Colon (tissue), 2 donors: ENCODE results near the gene EPS8L2.

Experiments used
- FAIRE-seq: peaks from 2 replicates; lab custom pipeline; 2012; peaks lifted over from hg19 to GRCh38; lab: Jason Lieb, UNC
- donor health status: control.
- donor health status: control.

EPS8L2 gene

DNA sequence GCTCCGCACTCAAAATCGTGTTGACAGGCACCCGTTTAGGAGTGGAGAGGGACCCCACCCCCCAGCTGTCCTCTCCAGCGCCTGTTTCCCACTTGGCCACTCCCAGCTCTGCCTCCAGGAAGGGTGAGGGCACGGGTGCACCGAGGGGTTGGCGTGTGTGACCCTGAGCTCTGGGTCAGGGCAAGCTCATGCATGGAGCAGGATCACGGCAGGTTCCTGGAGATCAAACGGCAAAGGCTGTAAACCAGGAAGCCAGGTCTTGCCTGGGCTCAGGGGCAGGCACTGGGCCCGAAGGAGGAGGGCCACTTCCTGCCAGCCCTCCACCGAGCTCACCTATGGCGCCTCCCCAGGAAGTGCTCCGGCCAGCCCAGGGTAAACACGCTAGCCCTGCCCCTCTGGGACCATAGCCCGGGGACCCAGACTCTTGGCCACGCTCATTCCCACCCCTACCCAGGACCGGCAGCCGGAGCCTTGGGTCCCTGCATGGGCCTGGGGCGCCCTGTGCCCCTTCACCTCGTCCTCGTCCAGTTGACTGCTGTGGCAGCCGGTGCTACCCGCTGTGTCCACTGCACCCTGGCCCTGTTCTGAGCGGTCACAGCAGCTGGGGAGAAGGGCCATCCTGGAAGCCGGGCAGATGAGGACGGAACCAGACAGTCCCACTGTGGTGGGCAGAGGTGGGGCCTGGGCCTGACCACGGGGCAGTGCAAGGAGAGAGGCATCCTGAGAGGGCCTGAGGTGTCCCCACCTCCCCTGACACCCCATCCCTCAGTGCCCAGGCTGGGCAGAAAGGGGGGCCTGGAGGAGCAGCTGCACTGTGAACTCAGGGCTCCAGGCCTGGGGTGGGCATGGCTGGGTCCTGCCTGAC is 1.0 kb upstream of the EPS8L2 start:
- FAIRE-seq, result no peak

DNA sequence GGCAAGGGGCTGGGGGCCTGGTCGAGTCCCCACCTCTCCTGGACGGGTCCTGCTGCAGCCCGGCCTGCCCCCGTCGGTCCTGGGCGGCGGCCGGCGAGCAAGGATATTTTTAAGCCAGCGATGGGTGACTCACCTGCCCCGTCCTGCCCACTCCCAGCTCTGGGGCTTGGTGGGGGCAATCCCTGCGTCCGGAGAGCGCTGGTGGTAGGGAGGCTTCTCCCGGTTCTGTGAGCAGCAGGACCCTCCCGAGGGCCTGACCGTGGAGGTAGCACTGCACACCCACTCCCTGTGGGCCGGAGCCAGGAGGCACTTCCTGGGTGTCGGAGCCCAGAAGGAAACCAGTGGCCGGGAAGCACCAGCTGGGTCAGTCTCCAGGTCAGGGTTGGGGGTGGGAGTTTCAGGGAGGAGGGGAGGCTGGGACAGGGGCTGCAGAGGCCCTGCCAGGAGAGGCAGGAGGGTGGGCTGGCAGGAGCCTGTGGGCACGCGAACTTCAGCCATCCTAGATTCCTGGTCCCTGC is 467 bp downstream of the EPS8L2 start:
- FAIRE-seq, result no peak

DNA sequence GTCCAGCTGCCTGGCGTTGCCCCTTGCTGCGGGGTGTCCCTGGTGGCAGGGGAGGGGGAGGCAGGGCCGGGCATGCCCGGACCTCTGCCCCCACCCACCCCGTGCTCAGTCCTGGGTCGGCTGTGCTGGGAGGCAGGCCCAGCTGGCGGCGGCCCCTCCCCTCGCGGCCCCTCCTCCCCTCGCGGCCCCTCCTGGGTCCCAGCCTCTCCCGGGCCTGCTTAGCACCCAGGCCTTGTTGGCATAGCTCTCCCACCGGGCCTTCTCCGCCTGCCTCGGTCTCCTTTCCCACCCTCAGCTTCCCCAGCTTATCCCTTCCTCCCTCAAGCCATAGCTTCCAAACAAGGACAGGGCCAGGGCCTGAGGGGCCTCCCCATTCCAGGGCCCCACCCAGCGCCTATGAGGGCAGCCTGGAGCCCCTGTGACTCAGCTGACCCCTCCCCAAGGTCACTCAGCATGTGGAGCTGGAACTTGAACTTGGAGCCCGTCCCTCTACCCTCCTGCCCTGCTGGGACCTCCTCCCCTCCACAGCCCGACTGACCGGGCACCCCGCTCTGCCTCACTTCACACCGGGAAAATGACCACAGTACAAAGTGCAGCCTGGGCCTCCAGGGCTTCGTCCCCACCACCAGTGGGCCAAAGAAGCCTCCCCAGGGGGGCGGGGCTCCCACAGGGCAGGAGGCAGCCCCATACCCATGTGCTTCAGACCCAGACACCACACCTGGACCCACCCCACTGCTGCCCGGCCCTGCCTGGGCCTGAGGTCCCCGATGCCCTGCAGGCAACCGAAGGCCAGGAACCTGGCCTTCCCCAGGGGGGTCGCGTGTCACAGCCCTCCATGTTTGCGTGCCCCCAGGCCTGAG is 1.2 kb downstream of the EPS8L2 start:
- FAIRE-seq, result no peak

DNA sequence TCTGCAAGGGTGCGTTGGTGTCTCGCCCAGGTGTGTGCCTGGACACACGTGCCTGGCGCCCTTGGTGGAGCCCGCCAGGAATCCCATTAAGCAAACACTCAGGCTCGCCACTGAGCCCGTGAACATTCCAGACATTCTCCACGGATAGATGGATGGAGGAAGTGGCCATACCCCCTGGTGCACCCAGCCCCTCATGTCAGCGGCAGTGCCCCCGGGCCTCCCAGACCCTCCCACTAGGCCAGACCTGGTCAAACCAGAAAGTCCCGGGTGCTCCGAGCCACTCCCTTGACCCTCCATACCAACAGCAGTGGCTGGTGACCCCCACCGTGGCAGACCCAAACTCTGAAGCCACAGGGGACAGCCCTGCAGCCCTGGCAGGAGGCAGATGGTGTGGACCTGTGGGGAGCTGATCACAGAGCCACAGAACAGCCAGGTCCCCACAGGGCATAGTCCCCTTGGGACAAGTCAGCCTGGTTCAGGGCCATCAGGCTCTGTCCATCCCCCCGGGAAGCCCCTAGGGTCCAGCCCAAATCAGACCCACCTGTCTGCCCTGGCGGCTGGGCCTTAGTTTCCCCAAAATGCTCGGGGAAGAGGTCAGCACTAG is 1.9 kb downstream of the EPS8L2 start:
- no peak for FAIRE-seq

DNA sequence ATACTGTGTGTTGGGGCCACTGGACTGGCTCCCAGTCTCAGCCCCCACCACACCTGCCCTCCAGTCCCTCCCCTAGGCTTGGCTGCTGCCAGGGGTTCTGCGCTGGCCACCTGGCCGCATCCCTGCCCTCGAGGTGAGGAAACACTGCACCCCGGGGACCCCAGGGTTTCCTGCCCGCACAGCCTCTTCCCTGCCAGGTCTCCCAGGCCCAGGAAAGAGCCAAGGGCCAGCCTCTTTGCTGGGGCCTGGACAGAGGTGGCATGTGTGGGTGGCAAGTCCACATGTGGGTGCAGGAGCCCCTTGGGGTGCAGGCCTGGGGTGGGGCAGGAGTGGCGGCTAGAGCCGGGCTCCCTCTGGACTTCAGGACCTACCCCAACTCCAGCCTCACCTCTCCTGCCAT is 2.5 kb downstream of the EPS8L2 start:
- FAIRE-seq, result no peak

DNA sequence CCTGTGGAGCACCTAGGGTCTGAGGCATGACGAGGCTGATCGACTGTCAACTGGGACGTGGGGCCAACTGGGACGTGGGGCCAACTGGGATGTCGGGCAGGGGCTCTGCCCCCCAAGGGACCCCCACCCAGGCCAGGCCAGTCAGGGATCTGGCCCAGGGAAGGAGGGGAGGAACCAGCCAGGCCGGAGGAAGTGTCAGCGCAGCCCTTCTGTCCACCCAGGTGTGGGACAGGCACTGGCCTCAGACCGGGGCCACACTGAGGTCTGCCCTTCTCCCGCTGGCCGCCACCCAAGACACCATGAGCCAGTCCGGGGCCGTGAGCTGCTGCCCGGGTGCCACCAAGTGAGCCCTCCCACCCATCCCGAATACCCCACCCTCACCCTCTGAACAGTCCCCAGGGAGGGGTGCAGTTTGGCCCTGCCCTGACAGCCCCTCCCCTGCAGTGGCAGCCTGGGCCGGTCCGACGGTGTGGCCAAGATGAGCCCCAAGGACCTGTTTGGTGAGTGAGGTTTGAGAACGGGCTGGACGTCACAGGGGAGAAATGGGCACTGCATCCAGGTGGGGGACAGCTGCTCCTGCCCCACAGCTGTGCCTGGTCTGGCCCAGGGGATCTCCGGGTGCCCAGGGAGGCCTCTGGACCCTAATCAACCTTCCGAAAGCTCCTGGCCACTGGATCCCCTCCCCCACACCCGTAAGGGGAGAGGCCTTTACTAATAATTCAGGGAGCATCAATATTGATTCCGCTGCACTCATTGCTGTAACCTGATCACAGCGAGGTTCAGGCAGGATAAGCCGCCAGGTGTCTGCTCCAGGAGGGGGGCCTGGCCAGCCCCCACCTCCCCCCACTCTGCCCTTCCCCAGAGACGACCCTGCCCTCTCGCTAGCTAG is 3.3 kb downstream of the EPS8L2 start:
- FAIRE-seq, result no peak

DNA sequence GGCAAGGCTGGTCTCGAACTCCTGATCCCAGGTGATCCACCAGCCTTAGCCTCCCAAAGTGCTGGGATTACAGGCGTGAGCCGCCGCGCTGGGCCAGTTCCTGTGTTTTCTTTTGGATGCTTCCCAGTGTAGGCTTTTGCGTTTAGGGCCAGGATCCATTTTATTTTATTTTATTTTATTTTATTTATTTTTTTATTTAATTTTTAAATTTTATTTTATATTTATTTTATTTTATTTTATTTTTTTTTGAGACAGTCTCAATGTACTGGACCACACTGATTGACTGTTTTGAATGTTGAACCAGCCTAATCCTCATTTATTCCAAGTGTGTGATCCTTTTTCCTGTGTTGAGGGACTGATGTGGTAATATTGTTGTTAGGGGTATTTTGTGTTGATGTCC is 8.4 kb downstream of the EPS8L2 start:
- FAIRE-seq, result no peak

DNA sequence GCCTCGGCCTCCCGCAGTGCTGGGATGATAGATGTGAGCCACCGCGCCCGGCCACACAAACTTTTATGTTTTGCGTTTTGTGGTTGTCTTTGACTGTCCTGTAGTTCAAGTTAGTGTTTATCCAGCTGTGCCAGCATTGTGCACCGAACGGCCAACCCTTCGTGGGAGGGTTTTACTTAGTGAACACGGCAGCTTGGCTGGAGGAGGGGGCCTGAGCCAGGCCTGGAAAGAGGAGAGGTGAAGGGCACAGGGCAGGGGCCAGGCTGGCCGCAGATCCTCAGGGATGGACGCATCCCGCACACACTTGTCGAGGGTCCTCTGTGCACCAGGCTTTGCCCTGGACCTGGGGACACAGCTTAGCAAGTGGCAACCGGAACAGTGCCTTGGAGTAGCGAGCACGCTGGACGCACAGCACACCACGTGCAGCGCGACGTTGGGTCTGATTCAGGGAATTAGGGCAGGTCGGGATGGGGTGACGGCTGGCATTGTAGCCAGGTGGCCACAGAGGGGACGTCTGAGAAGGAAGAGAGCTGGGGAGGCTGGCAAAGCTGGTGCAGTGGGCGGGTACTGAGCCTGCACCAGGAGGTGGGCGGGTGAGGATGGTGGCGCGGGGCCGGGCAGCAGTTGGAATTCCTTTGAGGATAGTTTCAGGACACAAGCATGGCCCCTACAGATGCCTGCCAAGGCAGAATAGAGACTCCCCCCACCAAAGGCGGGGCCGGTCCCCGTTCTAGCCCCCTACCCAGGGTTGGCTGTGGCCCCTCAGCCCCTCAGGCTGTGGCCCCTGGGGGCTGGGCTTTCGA is 13.4 kb downstream of the EPS8L2 start:
- no peak for FAIRE-seq

DNA sequence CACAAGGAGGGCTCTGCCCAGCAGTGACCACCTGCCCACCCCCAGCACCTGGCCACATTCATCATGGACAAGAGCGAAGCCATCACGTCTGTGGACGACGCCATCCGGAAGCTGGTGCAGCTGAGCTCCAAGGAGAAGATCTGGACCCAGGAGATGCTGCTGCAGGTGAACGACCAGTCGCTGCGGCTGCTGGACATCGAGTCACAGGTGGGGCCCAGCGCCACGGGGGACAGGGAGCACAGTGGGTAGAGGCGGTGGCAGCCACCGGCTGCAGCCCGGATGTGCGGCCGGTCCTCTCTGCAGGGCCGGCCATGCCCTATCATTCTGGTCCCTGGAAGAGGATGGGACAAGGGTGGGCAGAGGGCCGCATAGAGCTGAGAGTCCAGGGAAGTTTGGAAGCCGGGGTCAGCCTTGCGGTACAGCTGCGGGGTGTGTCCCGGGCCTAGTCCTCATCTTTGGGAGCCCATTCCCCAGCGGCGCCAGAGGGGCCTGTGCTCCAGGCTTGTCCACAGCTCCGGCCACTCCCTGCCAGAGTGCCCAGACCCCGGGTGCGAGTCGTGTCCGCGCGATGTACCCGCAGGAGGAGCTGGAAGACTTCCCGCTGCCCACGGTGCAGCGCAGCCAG is 14.1 kb downstream of the EPS8L2 start:
- FAIRE-seq, result no peak

DNA sequence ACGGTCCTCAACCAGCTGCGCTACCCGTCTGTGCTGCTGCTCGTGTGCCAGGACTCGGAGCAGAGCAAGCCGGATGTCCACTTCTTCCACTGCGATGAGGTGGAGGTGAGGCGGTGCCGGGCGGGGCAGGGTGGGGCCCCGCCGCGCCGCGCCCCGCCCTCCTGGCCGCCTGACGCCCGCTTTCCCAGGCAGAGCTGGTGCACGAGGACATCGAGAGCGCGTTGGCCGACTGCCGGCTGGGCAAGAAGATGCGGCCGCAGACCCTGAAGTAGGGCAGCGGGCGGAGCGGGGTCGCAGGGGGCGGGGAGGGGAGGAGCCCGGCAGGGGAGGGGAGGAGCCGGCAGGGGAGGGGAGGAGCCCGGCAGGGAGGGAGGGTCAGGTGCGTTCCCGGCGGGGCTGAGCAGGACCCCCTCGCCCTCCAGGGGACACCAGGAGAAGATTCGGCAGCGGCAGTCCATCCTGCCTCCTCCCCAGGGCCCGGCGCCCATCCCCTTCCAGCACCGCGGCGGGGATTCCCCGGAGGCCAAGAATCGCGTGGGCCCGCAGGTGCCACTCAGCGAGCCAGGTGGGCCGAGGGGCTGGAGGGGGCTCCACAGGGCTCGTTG is 14.7 kb downstream of the EPS8L2 start:
- FAIRE-seq, result no peak

DNA sequence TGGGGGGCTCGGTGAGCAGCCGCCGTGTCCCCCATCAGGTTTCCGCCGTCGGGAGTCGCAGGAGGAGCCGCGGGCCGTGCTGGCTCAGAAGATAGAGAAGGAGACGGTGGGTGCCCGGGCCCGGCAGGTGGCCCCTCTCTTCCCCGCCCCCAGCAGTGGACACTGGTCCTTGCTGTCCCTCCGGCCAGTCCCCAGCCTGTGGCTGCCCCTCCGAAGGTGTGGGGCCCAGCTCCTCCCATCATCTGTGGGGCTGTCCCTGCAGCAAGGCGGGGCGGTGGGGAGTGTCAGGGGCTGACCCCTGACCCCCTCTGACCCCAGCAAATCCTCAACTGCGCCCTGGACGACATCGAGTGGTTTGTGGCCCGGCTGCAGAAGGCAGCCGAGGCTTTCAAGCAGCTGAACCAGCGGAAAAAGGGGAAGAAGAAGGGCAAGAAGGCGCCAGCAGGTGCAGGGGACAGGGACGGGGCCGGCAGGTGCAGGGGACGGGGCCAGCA is 15.3 kb downstream of the EPS8L2 start:
- no peak for FAIRE-seq

DNA sequence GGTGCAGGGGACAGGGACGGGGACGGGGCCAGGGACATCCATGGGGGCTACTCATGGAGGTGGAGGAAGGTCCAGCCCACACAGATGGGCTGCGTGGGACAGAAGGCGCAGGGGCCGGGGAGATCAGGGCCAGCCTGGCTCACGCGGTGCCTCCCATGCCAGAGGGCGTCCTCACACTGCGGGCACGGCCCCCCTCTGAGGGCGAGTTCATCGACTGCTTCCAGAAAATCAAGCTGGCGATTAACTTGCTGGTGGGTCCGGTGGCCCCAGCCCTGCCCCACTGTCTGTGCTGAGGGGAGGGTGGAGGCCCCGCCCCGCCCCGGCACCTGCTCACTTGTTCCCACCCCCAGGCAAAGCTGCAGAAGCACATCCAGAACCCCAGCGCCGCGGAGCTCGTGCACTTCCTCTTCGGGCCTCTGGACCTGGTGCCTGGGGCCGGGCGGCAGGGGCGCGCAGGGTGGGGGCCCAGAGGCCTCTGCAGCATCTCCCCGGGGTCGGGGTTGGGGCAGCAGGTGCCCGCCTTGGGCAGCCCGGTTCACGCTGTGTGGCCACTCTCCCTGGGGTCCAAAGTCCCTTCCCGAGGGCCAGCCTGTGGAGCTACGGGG is 15.8 kb downstream of the EPS8L2 start:
- no peak for FAIRE-seq

DNA sequence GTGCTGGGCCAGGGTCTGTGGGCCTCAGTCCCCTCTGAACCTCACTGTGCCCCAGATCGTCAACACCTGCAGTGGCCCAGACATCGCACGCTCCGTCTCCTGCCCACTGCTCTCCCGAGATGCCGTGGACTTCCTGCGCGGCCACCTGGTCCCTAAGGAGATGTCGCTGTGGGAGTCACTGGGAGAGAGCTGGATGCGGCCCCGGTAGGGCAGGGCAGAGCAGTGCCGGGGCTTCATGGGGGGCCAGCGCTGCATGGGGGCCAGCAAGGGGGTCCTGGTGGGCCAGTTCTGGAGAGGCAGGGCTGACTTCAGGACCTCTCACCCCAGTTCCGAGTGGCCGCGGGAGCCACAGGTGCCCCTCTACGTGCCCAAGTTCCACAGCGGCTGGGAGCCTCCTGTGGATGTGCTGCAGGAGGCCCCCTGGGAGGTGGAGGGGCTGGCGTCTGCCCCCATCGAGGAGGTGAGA is 16.3 kb downstream of the EPS8L2 start:
- no peak for FAIRE-seq

DNA sequence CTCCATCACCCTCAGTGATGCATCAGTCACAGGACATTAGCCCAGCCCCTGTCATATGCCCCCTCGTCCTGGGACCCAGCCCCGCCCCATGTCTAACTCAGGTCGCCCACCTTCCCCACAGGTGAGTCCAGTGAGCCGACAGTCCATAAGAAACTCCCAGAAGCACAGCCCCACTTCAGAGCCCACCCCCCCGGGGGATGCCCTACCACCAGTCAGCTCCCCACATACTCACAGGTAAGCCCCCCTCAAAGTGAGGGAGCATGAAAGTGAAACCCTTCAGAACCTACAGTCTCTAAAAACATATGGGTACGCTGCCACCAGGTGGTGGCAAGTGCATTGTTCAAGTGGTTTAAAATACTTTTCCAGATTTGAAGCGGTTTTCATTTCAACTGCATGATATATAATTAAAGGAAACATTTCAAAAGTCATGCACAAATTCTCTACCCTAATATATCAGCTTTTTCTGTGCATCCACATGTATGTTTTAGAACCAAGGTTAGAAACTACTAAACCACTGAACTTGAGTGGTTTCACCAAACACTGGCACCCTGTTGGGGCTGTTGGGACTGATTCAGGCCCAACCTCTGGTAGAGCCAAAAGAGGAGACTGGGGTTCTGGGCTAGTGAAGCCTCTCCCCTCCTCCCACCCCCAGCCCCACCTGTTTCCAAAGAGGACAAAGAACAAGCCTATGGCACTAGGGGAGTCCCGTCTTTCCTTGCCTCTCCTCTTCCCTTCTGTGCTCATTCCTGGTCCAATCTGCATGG is 17.3 kb downstream of the EPS8L2 start:
- no peak for FAIRE-seq

DNA sequence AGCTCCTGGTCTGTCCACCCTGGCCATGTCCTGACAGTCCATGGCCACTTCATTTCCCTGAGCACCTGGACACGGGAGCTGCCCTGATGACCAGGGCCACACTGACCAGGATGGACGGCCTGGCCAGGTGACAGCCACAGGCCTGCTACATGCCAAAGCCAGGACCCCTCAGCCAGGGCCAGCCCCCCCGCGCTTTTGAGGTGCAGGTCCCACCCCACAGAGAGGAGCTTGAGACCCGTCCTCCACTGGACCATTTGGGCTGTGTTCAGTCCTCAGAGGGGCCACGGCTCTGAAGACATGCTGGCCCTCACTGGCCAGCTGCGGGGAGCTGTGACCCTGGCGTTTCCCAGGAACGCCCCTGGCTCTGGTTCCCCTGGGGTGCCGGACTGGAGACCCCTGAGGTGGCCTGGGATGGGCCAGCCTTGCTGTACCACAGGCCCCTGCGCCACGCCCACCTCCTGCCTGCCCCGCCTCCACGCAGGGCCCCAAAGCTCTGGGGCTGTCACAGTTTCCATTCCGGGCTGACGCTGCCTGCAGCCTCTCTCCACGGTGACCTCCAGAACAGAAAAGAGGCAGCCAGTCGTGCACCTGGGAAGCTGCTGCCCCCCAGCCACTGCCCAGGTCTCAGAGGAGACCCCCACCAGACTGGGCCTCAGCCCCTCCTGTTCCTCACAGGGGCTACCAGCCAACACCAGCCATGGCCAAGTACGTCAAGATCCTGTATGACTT is 18.2 kb downstream of the EPS8L2 start:
- FAIRE-seq, result no peak

DNA sequence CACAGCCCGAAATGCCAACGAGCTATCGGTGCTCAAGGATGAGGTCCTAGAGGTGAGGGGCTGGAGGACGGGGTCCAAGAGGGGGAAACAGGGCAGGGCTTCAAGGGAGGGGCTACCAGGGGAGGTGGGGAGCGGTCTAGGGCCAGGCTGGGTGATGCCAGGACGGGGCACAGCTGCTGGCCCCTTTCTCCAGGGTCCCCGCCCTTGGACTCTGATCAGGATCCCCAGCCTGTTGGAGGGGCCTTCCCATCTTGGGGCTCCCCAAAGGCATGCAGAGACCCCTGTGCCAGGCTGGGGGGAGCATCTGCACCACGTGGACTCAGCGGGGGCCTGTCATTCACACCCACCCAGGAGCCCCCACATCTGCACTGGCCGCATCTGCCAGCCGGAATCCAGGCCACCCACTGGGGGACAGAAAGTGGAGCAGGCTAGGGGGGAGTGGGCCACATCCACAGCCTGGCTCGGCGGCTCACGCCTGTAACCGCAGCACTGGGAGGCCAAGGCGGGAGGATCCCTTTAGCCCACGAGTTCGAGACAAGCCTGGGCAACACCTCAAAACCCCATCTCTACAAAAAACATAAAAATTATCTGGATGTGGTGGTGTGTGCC is 18.9 kb downstream of the EPS8L2 start:
- no peak for FAIRE-seq

DNA sequence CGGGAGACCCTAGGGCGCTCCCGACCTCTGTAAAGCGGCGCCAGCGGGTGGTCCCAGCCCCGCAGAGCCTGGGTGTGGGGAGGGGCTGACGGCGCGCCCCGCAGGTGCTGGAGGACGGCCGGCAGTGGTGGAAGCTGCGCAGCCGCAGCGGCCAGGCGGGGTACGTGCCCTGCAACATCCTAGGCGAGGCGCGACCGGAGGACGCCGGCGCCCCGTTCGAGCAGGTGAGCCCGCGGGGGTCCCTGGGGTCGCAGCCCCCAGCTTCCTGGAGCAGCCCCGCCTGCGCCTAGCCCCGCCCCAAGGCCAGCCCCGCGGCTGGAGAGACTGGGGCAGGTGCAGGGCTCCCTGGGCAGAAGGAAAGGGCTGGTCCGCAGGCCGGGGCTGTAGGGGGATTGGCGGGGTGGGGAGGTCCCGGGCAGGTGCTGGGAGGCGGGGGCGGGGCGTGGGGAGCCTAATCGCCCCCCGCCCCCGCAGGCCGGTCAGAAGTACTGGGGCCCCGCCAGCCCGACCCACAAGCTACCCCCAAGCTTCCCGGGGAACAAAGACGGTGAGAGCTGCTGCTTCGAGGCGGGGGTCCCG is 19.7 kb downstream of the EPS8L2 start:
- no peak for FAIRE-seq
